IPS-20b (cell line): ENCODE results near the gene DICER1.
"Not testable (repeated sequence)": the region's sequence is repeated elsewhere in the genome, so short reads cannot be mapped to it uniquely, and the experiment has no call there.

ENCODE experiments used
- H3K27ac ChIP-seq: one replicate; pipeline ENCODE4 v1.5.1; 2013; ENCODE audit warnings: low read length
- H3K27me3 ChIP-seq: 2 replicates; pipeline ENCODE4 v1.6.1; 2013; ENCODE audit warnings: mild to moderate bottlenecking, low read length, inconsistent platforms; ENCODE audit not compliant: insufficient read depth
- H3K36me3 ChIP-seq: 2 replicates; pipeline ENCODE4 v1.6.1; 2013; ENCODE audit warnings: low read depth, mild to moderate bottlenecking, inconsistent platforms, low read length, moderate library complexity; ENCODE audit not compliant: insufficient read depth
- H3K4me1 ChIP-seq: 2 replicates; pipeline ENCODE4 v1.6.1; 2013; ENCODE audit warnings: mild to moderate bottlenecking, control low read depth, inconsistent platforms, low read length, moderate library complexity; ENCODE audit not compliant: insufficient read depth
- H3K4me3 ChIP-seq: 2 replicates; pipeline ENCODE4 v1.5.1; 2013; ENCODE audit warnings: mild to moderate bottlenecking, low read length, inconsistent platforms
- H3K9ac ChIP-seq: 2 replicates; pipeline ENCODE4 v1.6.1; 2013; ENCODE audit warnings: low read depth, mild to moderate bottlenecking, inconsistent platforms, low read length, moderate library complexity
- H3K9me3 ChIP-seq: 2 replicates; pipeline ENCODE4 v1.6.1; 2013; ENCODE audit warnings: mild to moderate bottlenecking, low read depth, low read length, inconsistent platforms; ENCODE audit not compliant: insufficient read depth

The DICER1 gene, protein sequence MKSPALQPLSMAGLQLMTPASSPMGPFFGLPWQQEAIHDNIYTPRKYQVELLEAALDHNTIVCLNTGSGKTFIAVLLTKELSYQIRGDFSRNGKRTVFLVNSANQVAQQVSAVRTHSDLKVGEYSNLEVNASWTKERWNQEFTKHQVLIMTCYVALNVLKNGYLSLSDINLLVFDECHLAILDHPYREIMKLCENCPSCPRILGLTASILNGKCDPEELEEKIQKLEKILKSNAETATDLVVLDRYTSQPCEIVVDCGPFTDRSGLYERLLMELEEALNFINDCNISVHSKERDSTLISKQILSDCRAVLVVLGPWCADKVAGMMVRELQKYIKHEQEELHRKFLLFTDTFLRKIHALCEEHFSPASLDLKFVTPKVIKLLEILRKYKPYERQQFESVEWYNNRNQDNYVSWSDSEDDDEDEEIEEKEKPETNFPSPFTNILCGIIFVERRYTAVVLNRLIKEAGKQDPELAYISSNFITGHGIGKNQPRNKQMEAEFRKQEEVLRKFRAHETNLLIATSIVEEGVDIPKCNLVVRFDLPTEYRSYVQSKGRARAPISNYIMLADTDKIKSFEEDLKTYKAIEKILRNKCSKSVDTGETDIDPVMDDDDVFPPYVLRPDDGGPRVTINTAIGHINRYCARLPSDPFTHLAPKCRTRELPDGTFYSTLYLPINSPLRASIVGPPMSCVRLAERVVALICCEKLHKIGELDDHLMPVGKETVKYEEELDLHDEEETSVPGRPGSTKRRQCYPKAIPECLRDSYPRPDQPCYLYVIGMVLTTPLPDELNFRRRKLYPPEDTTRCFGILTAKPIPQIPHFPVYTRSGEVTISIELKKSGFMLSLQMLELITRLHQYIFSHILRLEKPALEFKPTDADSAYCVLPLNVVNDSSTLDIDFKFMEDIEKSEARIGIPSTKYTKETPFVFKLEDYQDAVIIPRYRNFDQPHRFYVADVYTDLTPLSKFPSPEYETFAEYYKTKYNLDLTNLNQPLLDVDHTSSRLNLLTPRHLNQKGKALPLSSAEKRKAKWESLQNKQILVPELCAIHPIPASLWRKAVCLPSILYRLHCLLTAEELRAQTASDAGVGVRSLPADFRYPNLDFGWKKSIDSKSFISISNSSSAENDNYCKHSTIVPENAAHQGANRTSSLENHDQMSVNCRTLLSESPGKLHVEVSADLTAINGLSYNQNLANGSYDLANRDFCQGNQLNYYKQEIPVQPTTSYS (N-terminal part only)

DNA sequence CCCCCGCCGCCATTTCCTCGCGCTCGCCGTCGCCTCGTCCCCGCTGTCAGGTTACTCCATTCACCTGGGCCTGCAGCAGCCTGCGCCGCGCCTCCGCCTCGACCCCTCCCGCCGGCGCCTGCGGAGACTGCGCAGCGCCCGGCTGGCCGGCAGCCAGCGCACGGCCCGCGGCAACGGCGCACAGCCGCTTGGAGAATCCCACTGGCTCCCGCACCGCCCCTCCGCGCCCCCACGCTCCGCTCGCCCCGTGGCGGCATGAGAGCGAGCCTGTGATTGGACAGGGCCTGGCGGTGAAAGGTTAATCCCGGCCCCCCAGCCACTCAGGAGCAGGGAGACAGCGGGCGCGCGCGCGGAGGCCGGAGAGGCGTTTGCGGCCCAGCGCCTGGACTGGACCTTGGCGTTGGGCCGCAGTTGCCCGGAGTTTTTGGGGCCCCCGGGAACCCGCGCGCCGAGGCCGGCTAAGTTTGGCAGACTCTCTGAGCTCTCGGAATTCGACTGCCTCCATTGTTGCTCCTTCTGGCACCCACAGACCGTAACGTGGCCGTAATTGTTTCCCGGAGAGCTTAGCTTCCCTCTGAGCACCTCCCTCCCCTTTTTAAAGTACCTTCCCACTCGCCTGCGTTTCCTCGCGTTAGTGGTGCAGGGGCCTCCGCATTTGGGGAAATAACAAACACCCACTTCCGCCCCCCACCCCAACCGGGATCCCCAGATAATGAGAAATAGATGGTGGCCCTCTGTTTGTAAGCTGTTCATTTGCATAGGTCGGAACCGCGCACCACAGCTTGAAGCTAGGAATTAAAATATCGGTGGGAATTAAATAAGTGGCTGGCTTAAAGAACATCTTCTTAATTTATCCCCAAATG is at the start of gene DICER1:
TSS of gene DICER1 (minus strand) at position 203 of the 863 bp plus-strand sequence. CDS start 24,071 bp downstream, outside the sequence.
- H3K36me3 ChIP-seq = no peaks in the 10 kb centered on the region
- H3K27me3 ChIP-seq = no peaks in the 10 kb centered on the region
- no peaks in the 10 kb centered on the region for H3K9me3 ChIP-seq
- peak within 1 kb of the TSS; percentile 71 for H3K4me3 ChIP-seq
- H3K4me1 ChIP-seq = peaks cover 15% of the 10 kb centered on the region; the same call in 1 of the 2 replicates
- peak within 1 kb of the TSS; percentile 88; the same call in 1 of the 2 replicates for H3K9ac ChIP-seq
- peak within 1 kb of the TSS; percentile 72 for H3K27ac ChIP-seq

DNA sequence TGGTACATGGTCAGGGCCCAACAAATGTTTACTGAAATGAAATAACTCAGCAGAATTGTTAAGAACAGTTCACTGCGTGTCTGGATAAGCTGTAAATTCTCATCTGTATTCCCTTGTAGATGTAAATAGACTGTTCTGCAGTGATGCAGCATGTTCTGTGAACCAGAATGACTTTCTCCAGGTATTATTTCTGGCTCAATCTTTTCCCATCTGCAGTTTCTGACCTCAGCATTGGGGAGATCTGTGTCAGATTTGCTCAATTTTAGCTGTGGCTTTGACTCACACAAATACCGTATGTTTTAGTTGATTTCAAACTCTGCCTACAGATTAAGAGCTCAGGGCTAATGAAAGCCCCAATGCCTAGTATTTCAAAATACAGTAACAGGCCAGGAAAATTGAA is 49.2 kb upstream of the DICER1 start:
- Histone ChIP-seq H3K27me3 (no peaks in the 10 kb centered on the region), H3K4me1 (no peaks in the 10 kb centered on the region), H3K36me3 (0 out of 2 replicates have a peak, but pooled peaks cover 7% of the 10 kb centered on the region), H3K9ac (no peak overlapping the region), H3K27ac (no peak overlapping the region), H3K9me3 (peaks cover 8% of the 10 kb centered on the region; the same call in 1 of the 2 replicates), H3K4me3 (no peak overlapping the region)

DNA sequence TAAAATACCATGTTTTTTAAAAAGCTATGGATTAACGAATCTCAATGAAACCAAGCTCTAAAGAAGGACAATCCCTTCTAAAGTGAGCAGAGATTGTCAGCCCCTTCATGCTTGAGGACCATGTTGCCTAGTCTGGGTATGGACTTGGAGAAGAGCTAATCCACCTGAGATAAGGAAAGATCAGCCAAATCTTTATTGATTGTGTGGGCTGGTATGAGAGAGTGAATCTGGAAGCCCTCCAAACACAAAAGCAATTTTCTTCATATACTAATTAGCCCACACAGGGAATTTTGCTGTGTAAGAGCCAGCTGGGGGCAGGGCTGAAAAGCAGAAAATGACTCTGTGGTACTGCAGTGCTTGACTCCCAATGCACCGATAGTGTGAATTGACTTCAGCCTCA is 47.4 kb upstream of the DICER1 start:
- 0 out of 2 replicates have a peak, but pooled peaks cover 7% of the 10 kb centered on the region for H3K36me3 ChIP-seq
- H3K27me3 ChIP-seq = no peaks in the 10 kb centered on the region
- no peak overlapping the region for H3K27ac ChIP-seq
- H3K9ac ChIP-seq = no peak overlapping the region
- H3K4me3 ChIP-seq = no peak overlapping the region
- H3K4me1 ChIP-seq = peaks cover 4% of the 10 kb centered on the region; the same call in 1 of the 2 replicates
- peaks cover 8% of the 10 kb centered on the region; the same call in 1 of the 2 replicates for H3K9me3 ChIP-seq

DNA sequence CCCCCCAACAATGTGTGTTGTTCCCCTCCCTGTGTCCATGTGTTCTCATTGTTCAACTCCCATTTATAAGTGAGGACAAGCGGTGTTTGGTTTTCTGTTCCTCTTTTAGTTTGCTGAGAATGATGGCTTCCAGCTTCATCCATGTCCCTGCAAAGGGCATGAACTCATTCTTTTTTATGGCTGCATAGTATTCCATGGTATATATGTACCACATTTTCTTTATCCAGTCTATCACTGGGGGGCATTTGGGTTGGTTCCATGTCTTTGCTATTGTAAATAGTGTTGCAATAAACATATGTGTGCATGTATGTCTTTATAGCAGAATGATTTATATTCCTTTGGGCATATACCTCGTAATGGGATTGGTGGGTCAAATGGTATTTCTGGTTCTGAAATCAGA is 44.4 kb upstream of the DICER1 start:
- not testable (repeated sequence) for H3K9me3 ChIP-seq, H3K27ac ChIP-seq, H3K4me3 ChIP-seq, H3K36me3 ChIP-seq, H3K27me3 ChIP-seq, H3K9ac ChIP-seq
- H3K4me1 ChIP-seq = peaks cover 17% of the 10 kb centered on the region; the same call in 1 of the 2 replicates

DNA sequence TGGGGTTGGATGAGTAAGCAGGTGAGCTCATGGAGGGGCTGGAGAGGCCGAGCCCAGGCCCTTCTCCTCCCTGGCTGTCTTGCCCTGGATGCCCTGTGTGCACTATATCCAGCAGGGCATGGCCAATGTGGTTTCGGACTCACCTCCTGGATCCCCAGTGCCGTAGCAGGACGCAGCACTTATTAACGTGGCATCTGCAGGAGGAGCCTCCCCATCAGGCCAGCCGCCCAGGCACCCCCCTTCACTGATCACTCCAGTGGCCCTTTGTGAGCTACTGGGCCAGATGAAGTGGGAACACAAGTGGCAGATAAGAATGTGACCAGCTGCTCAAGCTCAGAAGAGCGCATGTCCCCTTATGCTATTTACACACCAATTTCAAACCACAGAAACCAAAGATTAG is 43.1 kb upstream of the DICER1 start:
- Histone ChIP-seq H3K36me3 (0 out of 2 replicates have a peak, but pooled peaks cover 7% of the 10 kb centered on the region), H3K9ac (no peak overlapping the region), H3K4me1 (peaks cover 17% of the 10 kb centered on the region; the same call in 1 of the 2 replicates), H3K27ac (no peak overlapping the region), H3K4me3 (no peak overlapping the region), H3K9me3 (peaks cover 7% of the 10 kb centered on the region; the same call in 1 of the 2 replicates), H3K27me3 (no peaks in the 10 kb centered on the region)

DNA sequence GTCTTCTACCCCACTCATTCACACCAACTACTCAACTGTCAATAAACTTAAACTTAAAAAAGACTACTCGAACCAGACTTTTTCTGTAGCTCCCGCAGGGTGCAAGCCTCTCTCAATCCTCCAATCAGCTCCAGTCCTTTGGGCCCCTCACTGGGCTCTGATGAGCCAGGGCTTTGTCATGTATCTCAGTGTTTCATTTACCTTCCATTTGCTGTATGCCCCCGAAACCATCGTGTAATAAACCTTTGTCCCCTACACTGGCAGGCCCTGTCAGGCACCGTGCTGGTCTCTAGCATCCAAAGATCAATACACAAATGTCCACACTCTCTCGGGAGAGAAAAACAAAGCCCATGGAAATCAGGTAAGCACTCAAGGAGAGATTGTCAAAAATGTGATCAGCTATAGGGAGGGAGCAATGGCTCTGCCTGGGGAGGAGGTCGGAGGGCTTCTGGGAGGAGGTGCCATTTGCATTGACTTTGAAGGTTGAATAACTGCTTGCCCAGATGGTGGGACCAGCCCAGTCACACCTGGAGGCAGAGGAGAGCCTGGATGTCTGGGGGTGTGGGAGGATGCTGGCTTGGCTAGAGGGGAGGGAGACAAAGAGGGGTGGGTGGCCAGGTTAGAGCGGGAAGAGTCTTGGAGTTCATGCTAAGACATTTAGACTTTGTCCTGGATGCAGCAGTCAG is 42.1 kb upstream of the DICER1 start:
- H3K27me3 ChIP-seq = no peaks in the 10 kb centered on the region
- peak overlapping the region; percentile 4; the same call in 1 of the 2 replicates for H3K4me3 ChIP-seq
- H3K9ac ChIP-seq = no peak overlapping the region
- H3K27ac ChIP-seq = no peak overlapping the region
- no peaks in the 10 kb centered on the region for H3K9me3 ChIP-seq
- 0 out of 2 replicates have a peak, but pooled peaks cover 7% of the 10 kb centered on the region for H3K36me3 ChIP-seq
- peaks cover 17% of the 10 kb centered on the region; the same call in 1 of the 2 replicates for H3K4me1 ChIP-seq

DNA sequence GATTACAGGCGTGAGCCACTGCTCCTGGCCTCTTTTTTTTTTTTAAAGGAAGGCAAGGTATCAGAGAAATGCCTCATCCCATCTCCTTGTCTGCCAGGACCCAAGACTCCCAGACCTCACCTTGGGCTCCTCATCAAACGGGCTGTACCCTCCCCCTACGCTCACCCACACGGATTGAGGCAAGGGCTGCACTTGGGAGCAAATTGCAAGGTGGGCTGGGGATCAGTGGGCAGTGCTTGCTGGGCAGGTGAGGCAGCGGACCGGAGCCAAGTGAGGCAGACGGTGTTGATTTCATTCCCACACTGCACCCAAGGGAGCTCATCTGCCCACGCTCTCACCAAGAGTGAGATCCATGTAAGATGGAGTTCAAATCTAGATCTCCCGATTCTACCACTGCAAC is 41.0 kb upstream of the DICER1 start:
- Histone ChIP-seq H3K9me3 (no peaks in the 10 kb centered on the region), H3K36me3 (0 out of 2 replicates have a peak, but pooled peaks cover under 1% of the 10 kb centered on the region), H3K9ac (no peak overlapping the region), H3K4me3 (no peak overlapping the region), H3K4me1 (peaks cover 17% of the 10 kb centered on the region; the same call in 1 of the 2 replicates), H3K27ac (no peak overlapping the region), H3K27me3 (no peaks in the 10 kb centered on the region)

DNA sequence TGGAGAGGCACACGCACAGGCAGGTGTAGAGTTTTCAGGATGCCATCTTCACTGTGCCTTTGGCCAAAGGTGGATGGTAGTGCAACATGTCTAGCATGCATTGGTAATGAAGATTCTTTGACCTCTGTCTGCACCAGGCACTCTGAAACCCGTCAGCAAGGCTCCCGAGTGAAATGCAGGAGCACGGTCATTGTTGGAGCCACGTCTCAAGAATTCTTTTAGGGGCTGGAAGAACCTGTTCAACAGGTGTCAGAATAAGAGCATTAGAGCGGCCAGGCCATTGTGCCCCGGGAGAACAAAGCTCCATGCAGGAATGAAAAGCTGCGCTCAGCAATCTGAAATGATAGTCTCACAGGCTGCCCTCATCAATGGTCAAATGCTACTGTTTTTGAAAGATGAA is 40.2 kb upstream of the DICER1 start:
- Histone ChIP-seq H3K27ac (no peak overlapping the region), H3K27me3 (no peaks in the 10 kb centered on the region), H3K4me3 (no peak overlapping the region), H3K9ac (0 out of 2 replicates have a peak overlapping the region, but pooled peaks have one; percentile 13), H3K4me1 (peaks cover 17% of the 10 kb centered on the region; the same call in 1 of the 2 replicates), H3K36me3 (no peaks in the 10 kb centered on the region), H3K9me3 (no peaks in the 10 kb centered on the region)

DNA sequence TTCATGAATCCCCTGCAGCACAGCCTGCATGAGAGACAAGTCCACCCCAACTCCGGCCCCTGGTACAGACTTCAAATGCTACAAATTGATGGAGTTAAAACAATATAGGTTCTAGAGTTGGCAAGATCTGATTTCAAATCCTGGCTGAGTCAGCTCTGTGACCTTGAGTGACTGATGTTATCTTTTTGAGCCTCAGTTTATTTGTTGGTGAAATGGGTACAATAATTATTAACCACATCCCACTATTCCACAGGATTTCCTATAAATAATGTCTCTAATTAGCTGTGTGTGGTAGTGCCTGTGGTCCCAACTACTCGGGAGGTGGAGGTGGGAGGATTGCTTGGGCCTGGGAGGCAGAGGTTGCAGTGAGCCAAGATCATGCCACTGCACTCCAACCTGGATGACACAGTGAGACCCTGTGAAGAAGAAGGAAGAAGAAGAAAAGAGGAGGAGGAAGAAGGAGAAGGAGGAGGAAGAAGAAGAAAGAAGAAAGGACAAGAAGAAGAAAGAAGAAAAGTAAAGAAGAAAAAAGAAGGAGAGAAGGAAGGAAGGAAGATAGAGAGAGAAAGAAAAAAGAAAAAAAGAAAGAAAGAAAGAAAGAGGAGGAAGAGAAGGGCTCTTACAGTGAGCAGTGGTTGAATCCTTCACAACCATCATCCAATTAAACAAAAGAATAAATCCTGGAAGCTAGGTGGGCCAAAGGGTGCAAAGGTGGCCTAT is 39.7 kb upstream of the DICER1 start:
- no peaks in the 10 kb centered on the region for H3K27me3 ChIP-seq
- H3K27ac ChIP-seq = no peak overlapping the region
- no peaks in the 10 kb centered on the region for H3K9me3 ChIP-seq
- H3K4me3 ChIP-seq = no peak overlapping the region
- H3K36me3 ChIP-seq = no peaks in the 10 kb centered on the region
- H3K4me1 ChIP-seq = peaks cover 17% of the 10 kb centered on the region; the same call in 1 of the 2 replicates
- 0 out of 2 replicates have a peak overlapping the region, but pooled peaks have one; percentile 13 for H3K9ac ChIP-seq
